Body of pancreas (tissue), 4 donors: ENCODE measurements around the gene R3HDM4.

Experiments used
- CTCF ChIP-seq, 7 experiments: fragments of 450-650 bp in 4 of 7; fragments of 200-600 bp in 3 of 7; sonication (generic) in 3 of 7; IDR thresholded peaks; one replicate each; pipeline ENCODE4 v1.5.1; 2016 to 2019; ENCODE audit warnings: antibody characterized with exemption in 7 of 7
- POLR2A ChIP-seq, 3 donors: fragments of 450-650 bp; IDR thresholded peaks; one replicate each; pipeline ENCODE4 v1.6.1; 2016; ENCODE audit warnings: antibody characterized with exemption in 3 of 3, mild to moderate bottlenecking in 2 of 3

- TF ChIP-seq POLR2A (IDR thresholded peaks at IDR 0.05) (no peak), CTCF (IDR thresholded peaks at IDR 0.05) (no peak)
Observed at GRCh38 chr19:881385-882071, 31.5 kb downstream of the R3HDM4 start.
